HEK293 (cell line): ENCODE results near the gene MAMDC2.

Source experiments
- KLF7 ChIP-seq: fragments of 450-650 bp; formaldehyde crosslinking; IDR thresholded peaks from 2 replicates; pipeline ENCODE4 v1.5.1; 2016; ENCODE audit warnings: missing biosample characterization, missing genetic modification characterization, borderline replicate concordance
- MEIS1 ChIP-seq: sonication (generic); formaldehyde crosslinking; IDR thresholded peaks from 2 replicates; pipeline ENCODE4 v1.8.1; 2022; ENCODE audit warnings: missing genetic modification reagents, mild to moderate bottlenecking, borderline replicate concordance
- RBAK ChIP-seq: fragments of 450-650 bp; formaldehyde crosslinking; IDR thresholded peaks from 2 replicates; pipeline ENCODE4 v1.5.1; 2016; ENCODE audit warnings: missing biosample characterization, missing genetic modification characterization
- YY1 ChIP-seq: fragments of 450-650 bp; formaldehyde crosslinking; IDR thresholded peaks from 2 replicates; pipeline ENCODE4 v1.5.1; 2018; ENCODE audit warnings: missing biosample characterization, missing genetic modification characterization
- ZNF223 ChIP-seq: fragments of 450-650 bp; formaldehyde crosslinking; IDR thresholded peaks from 2 replicates; pipeline ENCODE4 v1.5.1; 2016; ENCODE audit warnings: missing biosample characterization, missing genetic modification characterization
- ZNF239 ChIP-seq: fragments of 450-650 bp; formaldehyde crosslinking; IDR thresholded peaks from 2 replicates; pipeline ENCODE4 v1.5.1; 2016; ENCODE audit warnings: missing biosample characterization, missing genetic modification characterization
- TF ChIP-seq, protein P1 (sequence below): fragments of 450-650 bp; formaldehyde crosslinking; IDR thresholded peaks from 2 replicates; pipeline ENCODE4 v1.5.1; 2016; ENCODE audit warnings: missing biosample characterization, missing genetic modification characterization
- TF ChIP-seq, protein P2 (sequence below): fragments of 450-650 bp; formaldehyde crosslinking; IDR thresholded peaks from 2 replicates; pipeline ENCODE4 v1.5.1; 2016; ENCODE audit warnings: missing biosample characterization, missing genetic modification characterization
- TF ChIP-seq, protein P3 (sequence below): fragments of 450-650 bp; formaldehyde crosslinking; IDR thresholded peaks from 2 replicates; pipeline ENCODE4 v1.5.1; 2016; ENCODE audit warnings: missing biosample characterization, missing genetic modification characterization, low read depth

DNA sequence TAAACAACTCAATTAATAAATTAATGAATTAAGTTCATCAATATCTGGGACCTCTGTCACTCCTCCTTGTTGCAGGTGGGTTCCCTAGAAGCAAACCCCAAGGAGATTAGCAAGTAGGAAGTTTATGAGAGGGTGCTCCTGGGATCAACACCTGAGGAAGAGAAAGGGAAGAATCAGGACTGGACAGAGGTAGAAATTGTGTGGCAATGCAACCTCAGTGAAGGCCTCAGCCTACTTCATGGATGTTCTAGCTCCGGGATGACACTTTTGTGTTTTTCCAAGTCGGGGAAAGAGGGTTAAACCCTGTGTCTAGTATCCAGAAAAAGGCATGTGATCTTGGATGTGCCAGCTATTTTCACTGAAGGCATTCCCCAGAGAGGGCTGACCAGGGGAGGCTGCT, 23.2 kb downstream of the MAMDC2 start:
- TF ChIP-seq, protein P1, sequence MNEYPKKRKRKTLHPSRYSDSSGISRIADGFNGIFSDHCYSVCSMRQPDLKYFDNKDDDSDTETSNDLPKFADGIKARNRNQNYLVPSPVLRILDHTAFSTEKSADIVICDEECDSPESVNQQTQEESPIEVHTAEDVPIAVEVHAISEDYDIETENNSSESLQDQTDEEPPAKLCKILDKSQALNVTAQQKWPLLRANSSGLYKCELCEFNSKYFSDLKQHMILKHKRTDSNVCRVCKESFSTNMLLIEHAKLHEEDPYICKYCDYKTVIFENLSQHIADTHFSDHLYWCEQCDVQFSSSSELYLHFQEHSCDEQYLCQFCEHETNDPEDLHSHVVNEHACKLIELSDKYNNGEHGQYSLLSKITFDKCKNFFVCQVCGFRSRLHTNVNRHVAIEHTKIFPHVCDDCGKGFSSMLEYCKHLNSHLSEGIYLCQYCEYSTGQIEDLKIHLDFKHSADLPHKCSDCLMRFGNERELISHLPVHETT (tag by site-specific recombination): no peak
- TF ChIP-seq ZNF223: no peak
- TF ChIP-seq, protein P2, sequence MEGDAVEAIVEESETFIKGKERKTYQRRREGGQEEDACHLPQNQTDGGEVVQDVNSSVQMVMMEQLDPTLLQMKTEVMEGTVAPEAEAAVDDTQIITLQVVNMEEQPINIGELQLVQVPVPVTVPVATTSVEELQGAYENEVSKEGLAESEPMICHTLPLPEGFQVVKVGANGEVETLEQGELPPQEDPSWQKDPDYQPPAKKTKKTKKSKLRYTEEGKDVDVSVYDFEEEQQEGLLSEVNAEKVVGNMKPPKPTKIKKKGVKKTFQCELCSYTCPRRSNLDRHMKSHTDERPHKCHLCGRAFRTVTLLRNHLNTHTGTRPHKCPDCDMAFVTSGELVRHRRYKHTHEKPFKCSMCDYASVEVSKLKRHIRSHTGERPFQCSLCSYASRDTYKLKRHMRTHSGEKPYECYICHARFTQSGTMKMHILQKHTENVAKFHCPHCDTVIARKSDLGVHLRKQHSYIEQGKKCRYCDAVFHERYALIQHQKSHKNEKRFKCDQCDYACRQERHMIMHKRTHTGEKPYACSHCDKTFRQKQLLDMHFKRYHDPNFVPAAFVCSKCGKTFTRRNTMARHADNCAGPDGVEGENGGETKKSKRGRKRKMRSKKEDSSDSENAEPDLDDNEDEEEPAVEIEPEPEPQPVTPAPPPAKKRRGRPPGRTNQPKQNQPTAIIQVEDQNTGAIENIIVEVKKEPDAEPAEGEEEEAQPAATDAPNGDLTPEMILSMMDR (tag by site-specific recombination): no peak
- no peak for TF ChIP-seq ZNF239 (tag by site-specific recombination)
- TF ChIP-seq, protein P3, sequence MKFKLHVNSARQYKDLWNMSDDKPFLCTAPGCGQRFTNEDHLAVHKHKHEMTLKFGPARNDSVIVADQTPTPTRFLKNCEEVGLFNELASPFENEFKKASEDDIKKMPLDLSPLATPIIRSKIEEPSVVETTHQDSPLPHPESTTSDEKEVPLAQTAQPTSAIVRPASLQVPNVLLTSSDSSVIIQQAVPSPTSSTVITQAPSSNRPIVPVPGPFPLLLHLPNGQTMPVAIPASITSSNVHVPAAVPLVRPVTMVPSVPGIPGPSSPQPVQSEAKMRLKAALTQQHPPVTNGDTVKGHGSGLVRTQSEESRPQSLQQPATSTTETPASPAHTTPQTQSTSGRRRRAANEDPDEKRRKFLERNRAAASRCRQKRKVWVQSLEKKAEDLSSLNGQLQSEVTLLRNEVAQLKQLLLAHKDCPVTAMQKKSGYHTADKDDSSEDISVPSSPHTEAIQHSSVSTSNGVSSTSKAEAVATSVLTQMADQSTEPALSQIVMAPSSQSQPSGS (tag by site-specific recombination): no peak
- no peak for TF ChIP-seq MEIS1 (CRISPR knock-in tag)
- TF ChIP-seq RBAK (tag by site-specific recombination): no peak
- no peak for TF ChIP-seq KLF7 (tag by site-specific recombination)
- TF ChIP-seq YY1 (tag by site-specific recombination): no peak
